CD4-positive, alpha-beta T cell (primary cell): ENCODE data around the gene TPSG1. TPM values are rescaled to one million over a fixed set of nuclear protein-coding genes. Genes with fewer than 3 reads are reported as not detected.
"Not testable (repeated sequence)": the region's sequence is repeated elsewhere in the genome, so short reads cannot be mapped to it uniquely, and the experiment has no call there.

ENCODE experiments used
- ATAC-seq: fragments of 200-7000 bp; cut with Tn5 transposase; one replicate; pipeline ENCODE4 v1.10.0; 2022; ENCODE audit warnings: mild to moderate bottlenecking; ENCODE audit not compliant: poor library complexity
- CTCF ChIA-PET: fragments of 350-600 bp; sonication (Branson Sonifier 250); formaldehyde crosslinking; loops from one replicate; lab custom pipeline; 2021; ENCODE audit warnings: antibody characterized with exemption, inconsistent platforms; lab: Charles Lee
- POLR2A ChIA-PET: fragments of 350-600 bp; sonication (Branson Sonifier 250); formaldehyde crosslinking; loops from one replicate; lab custom pipeline; 2021; ENCODE audit warnings: antibody characterized with exemption, inconsistent platforms; lab: Charles Lee
- DNase-seq, 14 experiments: peaks; one replicate each; pipeline ENCODE4 v3.0.0-alpha.2; 2013 to 2020; ENCODE audit warnings: mixed read lengths in 2 of 14
- H3K27ac ChIP-seq, 2 donors: one replicate each; pipeline versions ENCODE4 v1.5.1 to v1.7.0; 2013; ENCODE audit warnings: low read length in 2 of 2, low read depth in 1 of 2, mild to moderate bottlenecking in 1 of 2
- H3K27me3 ChIP-seq, 2 experiments: 1 replicate in 1 of 2; 2 replicates in 1 of 2; pipeline versions ENCODE4 v1.6.1 to v1.7.0; 2013; ENCODE audit warnings: low read length in 2 of 2, control low read depth in 1 of 2, mild to moderate bottlenecking in 1 of 2, moderate library complexity in 1 of 2; ENCODE audit not compliant: insufficient read depth in 2 of 2, control insufficient read depth in 1 of 2
- H3K36me3 ChIP-seq: one replicate; pipeline ENCODE4 v1.6.1; 2013; ENCODE audit warnings: low read length, control low read depth; ENCODE audit not compliant: insufficient read depth
- H3K4me1 ChIP-seq: one replicate; pipeline ENCODE4 v1.6.1; 2013; ENCODE audit warnings: low read length, control low read depth; ENCODE audit not compliant: insufficient read depth
- H3K4me3 ChIP-seq: one replicate; pipeline ENCODE4 v1.5.1; 2013; ENCODE audit warnings: mild to moderate bottlenecking, low read length, moderate library complexity
- H3K9me3 ChIP-seq, 2 experiments: 1 replicate in 1 of 2; 2 replicates in 1 of 2; pipeline versions ENCODE4 v1.6.1 to v1.7.0; 2013; ENCODE audit warnings: low read length in 2 of 2, mild to moderate bottlenecking in 2 of 2, control low read depth in 1 of 2, moderate library complexity in 1 of 2; ENCODE audit not compliant: control insufficient read depth in 1 of 2, insufficient read depth in 1 of 2
- H3K27ac Mint-ChIP-seq: one replicate; pipeline ENCODE4 v1.8.0; 2020; ENCODE audit warnings: mixed read lengths
- H3K27me3 Mint-ChIP-seq: one replicate; pipeline ENCODE4 v1.8.0; 2021; ENCODE audit warnings: mixed read lengths
- H3K36me3 Mint-ChIP-seq: one replicate; pipeline ENCODE4 v1.8.0; 2021; ENCODE audit warnings: low read depth, mixed read lengths
- H3K4me1 Mint-ChIP-seq: one replicate; pipeline ENCODE4 v1.8.0; 2021; ENCODE audit warnings: low read depth, mixed read lengths
- H3K4me3 Mint-ChIP-seq: one replicate; pipeline ENCODE4 v1.8.0; 2020; ENCODE audit warnings: mild to moderate bottlenecking, mixed read lengths
- H3K9me3 Mint-ChIP-seq: one replicate; pipeline ENCODE4 v1.8.0; 2020; ENCODE audit warnings: mixed read lengths
- CTCF ChIP-seq: fragments of 200-600 bp; IDR thresholded peaks from one replicate; pipeline ENCODE4 v1.8.0; 2022; ENCODE audit warnings: antibody characterized with exemption, mild to moderate bottlenecking
- intact Hi-C, 2 experiments: fragments of 100-400 bp; cut with DNase I in 1 of 2; cut with micrococcal nuclease in 1 of 2; formaldehyde crosslinking; loops; one replicate each; pipeline versions ENCODE4 v1.15.1 to v1.9.0; 2023 to 2025; cut with DNase I, micrococcal nuclease
- total RNA-seq, 174 experiments: library from RNA in 2 of 174; stranded (reverse) in 2 of 174; gene quantifications; one replicate each; pipeline ENCODE4 v1.2.3 and lab custom pipeline; 2021 to 2026

The TPSG1 gene
- total RNA-seq, 2 experiments from 2014 or later: not detected

- no peak for DNase-seq
- no peaks in the 10 kb centered on the region for H3K9me3 Mint-ChIP-seq
- no peaks in the 10 kb centered on the region for H3K4me1 Mint-ChIP-seq
- H3K27ac Mint-ChIP-seq: no peak overlapping the region
- no peak overlapping the region for H3K4me3 ChIP-seq
- no peaks in the 10 kb centered on the region for H3K36me3 ChIP-seq
- no peak for ATAC-seq
- no peak for TF ChIP-seq CTCF
- H3K27me3 Mint-ChIP-seq: no peaks in the 10 kb centered on the region
- no peak overlapping the region for H3K4me3 Mint-ChIP-seq
- CTCF ChIA-PET: no interaction called here
- peaks cover 0 to 12% of the 10 kb centered on the region in 2 experiments for H3K27me3 ChIP-seq
- POLR2A ChIA-PET: no interaction called here
- H3K9me3 ChIP-seq: peaks cover 0 to 8% of the 10 kb centered on the region in 2 experiments
- H3K36me3 Mint-ChIP-seq: no peaks in the 10 kb centered on the region
- intact Hi-C loops: loop anchor here (5.0 to 10.0 kb wide), 3 partner anchors 378 to 481 kb away; no protein-coding TSS in a partner anchor
- no peak overlapping the region for H3K27ac ChIP-seq
- H3K4me1 ChIP-seq: peaks cover 5% of the 10 kb centered on the region
These were observed 31.8 kb downstream of the TPSG1 start for GRCh38 chr16:1193143-1193824.

- intact Hi-C loops: loop anchor here (5.0 to 10.0 kb wide), 3 partner anchors 378 to 480 kb away; no protein-coding TSS in a partner anchor
- Histone ChIP-seq H3K4me1 (peaks cover 5% of the 10 kb centered on the region), H3K27ac (no peak overlapping the region), H3K4me3 (no peak overlapping the region), H3K9me3 (peaks cover 0 to 16% of the 10 kb centered on the region in 2 experiments), H3K27me3 (peaks cover 0 to 12% of the 10 kb centered on the region in 2 experiments), H3K36me3 (no peaks in the 10 kb centered on the region)
- POLR2A ChIA-PET: no interaction called here
- Mint-ChIP-seq H3K9me3 (no peaks in the 10 kb centered on the region), H3K4me3 (no peak overlapping the region), H3K36me3 (no peaks in the 10 kb centered on the region), H3K27me3 (no peaks in the 10 kb centered on the region), H3K4me1 (no peaks in the 10 kb centered on the region), H3K27ac (no peak overlapping the region)
- no peak for TF ChIP-seq CTCF
- DNase-seq (no peak), ATAC-seq (no peak)
- CTCF ChIA-PET: no interaction called here
These were observed 32.5 kb downstream of the TPSG1 start for GRCh38 chr16:1192384-1193073.

- H3K27me3 Mint-ChIP-seq, CTCF ChIA-PET, H3K27ac Mint-ChIP-seq, H3K4me1 ChIP-seq, H3K27ac ChIP-seq, POLR2A ChIA-PET, H3K9me3 Mint-ChIP-seq, H3K36me3 ChIP-seq, DNase-seq, H3K4me3 ChIP-seq, H3K4me1 Mint-ChIP-seq, H3K36me3 Mint-ChIP-seq, H3K4me3 Mint-ChIP-seq, ATAC-seq: not testable (repeated sequence)
- Histone ChIP-seq H3K27me3 (peaks cover 0 to 12% of the 10 kb centered on the region in 2 experiments), H3K9me3 (peaks cover 0 to 26% of the 10 kb centered on the region in 2 experiments)
- intact Hi-C loops: loop anchor here (5.0 to 10.0 kb wide), 3 partner anchors 376 to 478 kb away; no protein-coding TSS in a partner anchor
These were observed 34.3 kb downstream of the TPSG1 start for GRCh38 chr16:1190789-1191188.
